T-helper 1 cell treated with Interleukin-12 subunit alpha and Interleukin-12 subunit beta and Interleukin-4 antibody, amounts not matched to agents 30 μg/mL and 1 μg/mL, for 36 hours (primary cell): ENCODE measurements around the gene SPDYE16.
"Not testable (repeated sequence)": the region's sequence is repeated elsewhere in the genome, so short reads cannot be mapped to it uniquely, and the experiment has no call there.

Experiments used
- H3K27ac Mint-ChIP-seq: one replicate; pipeline ENCODE4 v1.8.0; 2021; ENCODE audit warnings: mild to moderate bottlenecking, mixed read lengths
- H3K27me3 Mint-ChIP-seq: one replicate; pipeline ENCODE4 v1.8.0; 2021; ENCODE audit warnings: low read depth, mixed read lengths
- H3K36me3 Mint-ChIP-seq: one replicate; pipeline ENCODE4 v1.8.0; 2021; ENCODE audit warnings: low read depth, mixed read lengths
- H3K4me1 Mint-ChIP-seq: one replicate; pipeline ENCODE4 v1.8.0; 2021; ENCODE audit warnings: low read depth, mixed read lengths
- H3K4me3 Mint-ChIP-seq: one replicate; pipeline ENCODE4 v1.8.0; 2021; ENCODE audit warnings: mild to moderate bottlenecking, moderate library complexity, mixed read lengths
- H3K9me3 Mint-ChIP-seq: one replicate; pipeline ENCODE4 v1.8.0; 2021; ENCODE audit warnings: mixed read lengths

The SPDYE16 gene

GRCh38 chr7:76512941-76513816 is 29.9 kb downstream of the SPDYE16 start:
- H3K4me3 Mint-ChIP-seq: no peak overlapping the region
- no peak overlapping the region for H3K27ac Mint-ChIP-seq

GRCh38 chr7:76511911-76512885 is 30.9 kb downstream of the SPDYE16 start:
- not testable (repeated sequence) for H3K36me3 Mint-ChIP-seq, H3K4me1 Mint-ChIP-seq, H3K4me3 Mint-ChIP-seq, H3K27me3 Mint-ChIP-seq, H3K9me3 Mint-ChIP-seq, H3K27ac Mint-ChIP-seq

More at GRCh38 chr7:76512941-76513816, 29.9 kb downstream of the SPDYE16 start:
- Mint-ChIP-seq H3K36me3 (no peaks in the 10 kb centered on the region), H3K9me3 (no peaks in the 10 kb centered on the region), H3K27me3 (no peaks in the 10 kb centered on the region), H3K4me1 (peaks cover 4% of the 10 kb centered on the region)

- H3K4me3 Mint-ChIP-seq: not testable (repeated sequence)
Observed at GRCh38 chr7:76511200-76511910, 31.7 kb downstream of the SPDYE16 start.

GRCh38 chr7:76509931-76510877 is 32.9 kb downstream of the SPDYE16 start, which contains the start of gene UPK3B:
Gene UPK3B (plus strand): TSS chr7:76510552. CDS start chr7:76510653, 101 bp downstream.
- Mint-ChIP-seq H3K36me3 (no peaks in the 10 kb centered on the region), H3K27ac (no peak within 1 kb of the TSS), H3K27me3 (no peaks in the 10 kb centered on the region), H3K9me3 (no peaks in the 10 kb centered on the region), H3K4me3 (no peak within 1 kb of the TSS), H3K4me1 (peaks cover 4% of the 10 kb centered on the region)

More at GRCh38 chr7:76511200-76511910, 31.7 kb downstream of the SPDYE16 start:
- H3K27me3 Mint-ChIP-seq, H3K36me3 Mint-ChIP-seq, H3K27ac Mint-ChIP-seq, H3K9me3 Mint-ChIP-seq, H3K4me1 Mint-ChIP-seq: not testable (repeated sequence)

- Mint-ChIP-seq H3K4me3 (no peak overlapping the region), H3K9me3 (no peaks in the 10 kb centered on the region), H3K27ac (no peak overlapping the region), H3K27me3 (no peaks in the 10 kb centered on the region), H3K36me3 (peaks cover 2% of the 10 kb centered on the region), H3K4me1 (peaks cover 4% of the 10 kb centered on the region)
Observed at GRCh38 chr7:76507723-76508406, 35.2 kb downstream of the SPDYE16 start.

GRCh38 chr7:76506643-76507042 is 36.5 kb downstream of the SPDYE16 start:
- not testable (repeated sequence) for H3K27me3 Mint-ChIP-seq, H3K4me3 Mint-ChIP-seq, H3K36me3 Mint-ChIP-seq, H3K4me1 Mint-ChIP-seq, H3K9me3 Mint-ChIP-seq, H3K27ac Mint-ChIP-seq

- no peaks in the 10 kb centered on the region for H3K27me3 Mint-ChIP-seq
- peaks cover 6% of the 10 kb centered on the region for H3K36me3 Mint-ChIP-seq
- H3K9me3 Mint-ChIP-seq: no peaks in the 10 kb centered on the region
- H3K27ac Mint-ChIP-seq: no peak overlapping the region
- peaks cover 4% of the 10 kb centered on the region for H3K4me1 Mint-ChIP-seq
- no peak overlapping the region for H3K4me3 Mint-ChIP-seq
Observed at GRCh38 chr7:76506081-76506440, 37.0 kb downstream of the SPDYE16 start.

GRCh38 chr7:76505168-76506080 is 37.7 kb downstream of the SPDYE16 start:
- H3K9me3 Mint-ChIP-seq: no peaks in the 10 kb centered on the region

GRCh38 chr7:76504351-76505167 is 38.5 kb downstream of the SPDYE16 start:
- peak overlapping the region; percentile 26 for H3K27ac Mint-ChIP-seq
- not testable (repeated sequence) for H3K27me3 Mint-ChIP-seq, H3K9me3 Mint-ChIP-seq, H3K36me3 Mint-ChIP-seq, H3K4me3 Mint-ChIP-seq, H3K4me1 Mint-ChIP-seq

More at GRCh38 chr7:76505168-76506080, 37.7 kb downstream of the SPDYE16 start:
- Mint-ChIP-seq H3K4me3 (no peak overlapping the region), H3K27me3 (no peaks in the 10 kb centered on the region), H3K27ac (no peak overlapping the region), H3K4me1 (peaks cover 4% of the 10 kb centered on the region), H3K36me3 (peaks cover 6% of the 10 kb centered on the region)

GRCh38 chr7:76503244-76503643 is 39.9 kb downstream of the SPDYE16 start:
- not testable (repeated sequence) for H3K4me3 Mint-ChIP-seq, H3K36me3 Mint-ChIP-seq, H3K4me1 Mint-ChIP-seq, H3K27me3 Mint-ChIP-seq, H3K27ac Mint-ChIP-seq, H3K9me3 Mint-ChIP-seq

- not testable (repeated sequence) for H3K36me3 Mint-ChIP-seq, H3K9me3 Mint-ChIP-seq, H3K4me1 Mint-ChIP-seq, H3K4me3 Mint-ChIP-seq, H3K27me3 Mint-ChIP-seq, H3K27ac Mint-ChIP-seq
Observed at GRCh38 chr7:76502836-76503235, 40.3 kb downstream of the SPDYE16 start.

- H3K4me3 Mint-ChIP-seq, H3K27me3 Mint-ChIP-seq: not testable (repeated sequence)
Observed at GRCh38 chr7:76502224-76502623, 40.9 kb downstream of the SPDYE16 start.

More at GRCh38 chr7:76502224-76502623, 40.9 kb downstream of the SPDYE16 start:
- not testable (repeated sequence) for H3K4me1 Mint-ChIP-seq, H3K36me3 Mint-ChIP-seq, H3K27ac Mint-ChIP-seq, H3K9me3 Mint-ChIP-seq
